ENCODE measurements around the gene PSTPIP2.

DNA sequence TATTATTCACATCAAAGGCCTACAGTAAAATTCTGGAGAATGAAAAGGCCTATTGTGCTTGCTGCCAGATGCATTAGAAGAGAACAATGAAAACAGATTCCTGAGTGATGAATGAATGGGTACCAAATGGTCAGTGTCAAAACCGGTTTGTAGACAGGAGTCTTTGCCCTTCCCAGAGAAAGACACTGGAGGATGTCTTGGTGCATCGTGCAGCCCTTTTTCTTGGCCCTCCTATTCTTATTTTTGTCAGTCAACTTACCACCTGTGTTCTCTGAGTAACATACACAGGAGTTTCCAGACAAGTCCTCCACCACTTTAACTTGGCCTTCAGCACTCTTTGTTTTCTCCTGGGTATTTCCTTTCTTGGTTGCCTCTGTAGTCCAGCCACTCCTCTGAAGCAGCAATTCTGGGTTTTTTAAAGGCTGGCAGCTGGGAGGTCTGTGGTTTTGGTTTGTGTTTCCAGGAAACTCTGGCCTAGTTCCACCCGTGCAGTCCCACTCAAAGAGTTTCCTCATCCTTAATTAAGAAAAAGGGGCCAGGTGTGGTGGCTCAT lies 29.4 kb downstream of the PSTPIP2 start:
- TF ChIP-seq, protein P1, sequence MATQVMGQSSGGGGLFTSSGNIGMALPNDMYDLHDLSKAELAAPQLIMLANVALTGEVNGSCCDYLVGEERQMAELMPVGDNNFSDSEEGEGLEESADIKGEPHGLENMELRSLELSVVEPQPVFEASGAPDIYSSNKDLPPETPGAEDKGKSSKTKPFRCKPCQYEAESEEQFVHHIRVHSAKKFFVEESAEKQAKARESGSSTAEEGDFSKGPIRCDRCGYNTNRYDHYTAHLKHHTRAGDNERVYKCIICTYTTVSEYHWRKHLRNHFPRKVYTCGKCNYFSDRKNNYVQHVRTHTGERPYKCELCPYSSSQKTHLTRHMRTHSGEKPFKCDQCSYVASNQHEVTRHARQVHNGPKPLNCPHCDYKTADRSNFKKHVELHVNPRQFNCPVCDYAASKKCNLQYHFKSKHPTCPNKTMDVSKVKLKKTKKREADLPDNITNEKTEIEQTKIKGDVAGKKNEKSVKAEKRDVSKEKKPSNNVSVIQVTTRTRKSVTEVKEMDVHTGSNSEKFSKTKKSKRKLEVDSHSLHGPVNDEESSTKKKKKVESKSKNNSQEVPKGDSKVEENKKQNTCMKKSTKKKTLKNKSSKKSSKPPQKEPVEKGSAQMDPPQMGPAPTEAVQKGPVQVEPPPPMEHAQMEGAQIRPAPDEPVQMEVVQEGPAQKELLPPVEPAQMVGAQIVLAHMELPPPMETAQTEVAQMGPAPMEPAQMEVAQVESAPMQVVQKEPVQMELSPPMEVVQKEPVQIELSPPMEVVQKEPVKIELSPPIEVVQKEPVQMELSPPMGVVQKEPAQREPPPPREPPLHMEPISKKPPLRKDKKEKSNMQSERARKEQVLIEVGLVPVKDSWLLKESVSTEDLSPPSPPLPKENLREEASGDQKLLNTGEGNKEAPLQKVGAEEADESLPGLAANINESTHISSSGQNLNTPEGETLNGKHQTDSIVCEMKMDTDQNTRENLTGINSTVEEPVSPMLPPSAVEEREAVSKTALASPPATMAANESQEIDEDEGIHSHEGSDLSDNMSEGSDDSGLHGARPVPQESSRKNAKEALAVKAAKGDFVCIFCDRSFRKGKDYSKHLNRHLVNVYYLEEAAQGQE (IDR thresholded peaks at IDR 0.05; ENCODE audit: insufficient read depth in 1 of 2, low read depth in 2 of 2, low read length in 1 of 2), result no peak
- TF ChIP-seq, protein P2, sequence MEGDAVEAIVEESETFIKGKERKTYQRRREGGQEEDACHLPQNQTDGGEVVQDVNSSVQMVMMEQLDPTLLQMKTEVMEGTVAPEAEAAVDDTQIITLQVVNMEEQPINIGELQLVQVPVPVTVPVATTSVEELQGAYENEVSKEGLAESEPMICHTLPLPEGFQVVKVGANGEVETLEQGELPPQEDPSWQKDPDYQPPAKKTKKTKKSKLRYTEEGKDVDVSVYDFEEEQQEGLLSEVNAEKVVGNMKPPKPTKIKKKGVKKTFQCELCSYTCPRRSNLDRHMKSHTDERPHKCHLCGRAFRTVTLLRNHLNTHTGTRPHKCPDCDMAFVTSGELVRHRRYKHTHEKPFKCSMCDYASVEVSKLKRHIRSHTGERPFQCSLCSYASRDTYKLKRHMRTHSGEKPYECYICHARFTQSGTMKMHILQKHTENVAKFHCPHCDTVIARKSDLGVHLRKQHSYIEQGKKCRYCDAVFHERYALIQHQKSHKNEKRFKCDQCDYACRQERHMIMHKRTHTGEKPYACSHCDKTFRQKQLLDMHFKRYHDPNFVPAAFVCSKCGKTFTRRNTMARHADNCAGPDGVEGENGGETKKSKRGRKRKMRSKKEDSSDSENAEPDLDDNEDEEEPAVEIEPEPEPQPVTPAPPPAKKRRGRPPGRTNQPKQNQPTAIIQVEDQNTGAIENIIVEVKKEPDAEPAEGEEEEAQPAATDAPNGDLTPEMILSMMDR (IDR thresholded peaks at IDR 0.05), result no peak
- TF ChIP-seq TCF7L2 (IDR thresholded peaks at IDR 0.05; ENCODE audit: low read depth, low read length), result no peak
- TF ChIP-seq POLR2AphosphoS5 (IDR thresholded peaks at IDR 0.05; ENCODE audit: low read depth, low read length), result no peak
